GM19240 (cell line): ENCODE measurements around the gene PA2G4.

ENCODE experiments used
- DNase-seq: peaks from one replicate; pipeline ENCODE4 v3.0.0; 2011; ENCODE audit warnings: low spot score; ENCODE audit not compliant: insufficient read length

The PA2G4 gene

GRCh38 chr12:56124133-56124532 is 19.8 kb downstream of the PA2G4 start:
- no peak for DNase-seq

- no peak for DNase-seq
Measured at GRCh38 chr12:56126732-56127239, 22.4 kb downstream of the PA2G4 start.

- DNase-seq = no peak
Measured at GRCh38 chr12:56127485-56127887, 23.1 kb downstream of the PA2G4 start.

GRCh38 chr12:56127888-56128669 is 23.7 kb downstream of the PA2G4 start, which contains the start of gene ESYT1:
ESYT1 (plus strand) TSS chr12:56128267; CDS start chr12:56128320, 53 bp downstream.
- peak; percentile 92 for DNase-seq

GRCh38 chr12:56128670-56129205 is 24.4 kb downstream of the PA2G4 start:
- DNase-seq = no peak

- DNase-seq = peak; percentile 31
Measured at GRCh38 chr12:56129206-56129941, 25.0 kb downstream of the PA2G4 start.

- DNase-seq = no peak
Measured at GRCh38 chr12:56129942-56130495, 25.7 kb downstream of the PA2G4 start.

- DNase-seq = no peak
Measured at GRCh38 chr12:56130876-56131275, 26.5 kb downstream of the PA2G4 start.

GRCh38 chr12:56134897-56135296 is 30.5 kb downstream of the PA2G4 start:
- no peak for DNase-seq

- no peak for DNase-seq
Measured at GRCh38 chr12:56137853-56138571, 33.7 kb downstream of the PA2G4 start.

- DNase-seq = no peak
Measured at GRCh38 chr12:56141946-56142784, 37.8 kb downstream of the PA2G4 start.

GRCh38 chr12:56143217-56143616 is 38.9 kb downstream of the PA2G4 start:
- no peak for DNase-seq

GRCh38 chr12:56143870-56144269 is 39.5 kb downstream of the PA2G4 start:
- DNase-seq = no peak

GRCh38 chr12:56145217-56145616 is 40.9 kb downstream of the PA2G4 start:
- DNase-seq = no peak

GRCh38 chr12:56146492-56147460 is 42.4 kb downstream of the PA2G4 start:
- DNase-seq = no peak

GRCh38 chr12:56150563-56150962 is 46.2 kb downstream of the PA2G4 start:
- DNase-seq = no peak

- peak; percentile 50 for DNase-seq
Measured at GRCh38 chr12:56151672-56152131, 47.3 kb downstream of the PA2G4 start.

GRCh38 chr12:56152132-56152755 is 47.9 kb downstream of the PA2G4 start, which contains the start of gene MYL6B:
MYL6B (plus strand) TSS chr12:56152587; CDS start chr12:56153919, 1,332 bp downstream.
- DNase-seq = peak; percentile 84
